Measurements from ENCODE around the gene NUDT13.
"Not testable (repeated sequence)": the region's sequence is repeated elsewhere in the genome, so short reads cannot be mapped to it uniquely, and the experiment has no call there.

Gene NUDT13

DNA sequence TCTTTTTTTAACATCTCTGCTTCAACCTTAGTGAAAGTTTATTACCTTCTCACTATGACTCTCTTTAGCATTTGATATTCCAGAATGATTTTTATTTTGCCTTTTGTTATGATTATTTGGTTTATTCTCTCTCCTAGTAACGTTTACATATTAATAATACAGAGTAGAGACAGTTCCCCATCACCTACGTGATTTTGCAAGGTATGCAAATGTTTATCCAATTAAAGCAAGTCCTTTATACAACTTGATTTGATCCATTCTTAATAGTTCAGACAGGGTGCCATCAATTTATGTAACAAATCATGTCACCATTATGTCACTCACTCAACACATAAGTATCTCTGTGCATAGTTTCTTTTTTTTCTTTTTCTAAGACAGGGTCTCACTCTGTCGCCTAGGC, 31.3 kb downstream of the NUDT13 start:
- H3K27me3 ChIP-seq (ENCODE audit: insufficient read depth, low read length) = no peaks in the 10 kb centered on the region
- H3K27ac ChIP-seq (ENCODE audit: low read length) = no peak overlapping the region
- no peaks in the 10 kb centered on the region for H3K9me3 ChIP-seq (ENCODE audit: insufficient read depth, low read depth, low read length)
- H3K9ac ChIP-seq (ENCODE audit: low read depth, low read length) = no peak overlapping the region
- no peak overlapping the region for H3K4me3 ChIP-seq (ENCODE audit: low read length)
- H3K36me3 ChIP-seq (ENCODE audit: insufficient read depth, low read depth, low read length) = peaks cover 79% of the 10 kb centered on the region
- no peaks in the 10 kb centered on the region for H3K4me1 ChIP-seq (ENCODE audit: insufficient read depth, low read length)

DNA sequence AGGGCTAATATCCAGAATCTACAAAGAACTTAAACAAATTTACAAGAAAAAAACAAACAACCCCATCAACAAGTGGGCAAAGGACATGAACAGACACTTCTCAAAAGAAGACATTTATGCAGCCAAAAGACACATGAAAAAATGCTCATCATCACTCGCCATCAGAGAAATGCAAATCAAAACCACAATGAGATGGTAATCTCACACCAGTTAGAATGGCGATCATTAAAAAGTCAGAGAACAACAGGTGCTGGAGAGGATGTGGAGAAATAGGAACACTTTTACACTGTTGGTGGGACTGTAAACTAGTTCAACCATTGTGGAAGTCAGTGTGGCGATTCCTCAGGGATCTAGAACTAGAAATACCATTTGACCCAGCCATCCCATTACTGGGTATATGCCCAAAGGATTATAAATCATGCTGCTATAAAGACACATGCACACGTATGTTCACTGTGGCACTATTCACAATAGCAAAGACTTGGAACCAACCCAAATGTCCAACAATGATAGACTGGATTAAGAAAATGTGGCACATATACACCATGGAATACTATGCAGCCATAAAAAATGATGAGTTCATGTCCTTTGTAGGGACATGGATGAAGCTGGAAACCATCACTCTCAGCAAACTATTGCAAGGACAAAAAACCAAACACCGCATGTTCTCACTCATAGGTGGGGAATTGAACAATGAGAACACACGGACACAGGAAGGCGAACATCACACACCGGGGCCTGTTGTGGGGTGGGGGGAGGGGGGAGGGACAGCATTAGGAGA, 40.6 kb downstream of the NUDT13 start:
- H3K9me3 ChIP-seq (ENCODE audit: insufficient read depth, low read depth, low read length); H3K27me3 ChIP-seq (ENCODE audit: insufficient read depth, low read length); H3K4me3 ChIP-seq (ENCODE audit: low read length); H3K9ac ChIP-seq (ENCODE audit: low read depth, low read length); H3K27ac ChIP-seq (ENCODE audit: low read length); H3K4me1 ChIP-seq (ENCODE audit: insufficient read depth, low read length): not testable (repeated sequence)
- H3K36me3 ChIP-seq (ENCODE audit: insufficient read depth, low read depth, low read length) = peaks cover 76% of the 10 kb centered on the region

DNA sequence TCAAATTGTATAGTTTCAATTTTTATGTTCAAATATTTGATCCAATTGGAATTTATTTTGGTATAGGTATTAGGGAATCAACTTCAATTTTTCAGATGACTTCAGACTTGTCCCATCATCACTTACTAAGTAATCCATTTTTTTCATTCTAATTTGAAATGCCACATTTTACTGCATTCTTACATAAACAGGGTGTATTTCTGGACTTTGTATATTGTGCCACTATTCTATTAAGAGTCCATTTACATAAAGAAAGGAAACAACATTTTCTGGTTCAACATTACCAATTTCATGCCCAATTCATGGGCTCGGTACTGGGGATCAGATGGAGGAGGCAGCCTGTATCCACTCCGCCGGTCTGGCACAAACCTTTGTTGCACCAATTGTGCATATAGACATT, 41.8 kb downstream of the NUDT13 start:
- H3K4me3 ChIP-seq (ENCODE audit: low read length) = no peak overlapping the region
- no peaks in the 10 kb centered on the region for H3K9me3 ChIP-seq (ENCODE audit: insufficient read depth, low read depth, low read length)
- H3K9ac ChIP-seq (ENCODE audit: low read depth, low read length) = no peak overlapping the region
- no peaks in the 10 kb centered on the region for H3K27me3 ChIP-seq (ENCODE audit: insufficient read depth, low read length)
- no peaks in the 10 kb centered on the region for H3K4me1 ChIP-seq (ENCODE audit: insufficient read depth, low read length)
- no peak overlapping the region for H3K27ac ChIP-seq (ENCODE audit: low read length)
- H3K36me3 ChIP-seq (ENCODE audit: insufficient read depth, low read depth, low read length) = peaks cover 76% of the 10 kb centered on the region

GRCh38 chr10:73156054-73156453, 45.8 kb downstream of the NUDT13 start:
- no peaks in the 10 kb centered on the region for H3K4me1 ChIP-seq (ENCODE audit: insufficient read depth, low read length)
- H3K9ac ChIP-seq (ENCODE audit: low read depth, low read length) = no peak overlapping the region
- no peak overlapping the region for H3K27ac ChIP-seq (ENCODE audit: low read length)
- no peaks in the 10 kb centered on the region for H3K9me3 ChIP-seq (ENCODE audit: insufficient read depth, low read depth, low read length)
- no peak overlapping the region for H3K4me3 ChIP-seq (ENCODE audit: low read length)
- H3K27me3 ChIP-seq (ENCODE audit: insufficient read depth, low read length) = no peaks in the 10 kb centered on the region
- peaks cover 60% of the 10 kb centered on the region for H3K36me3 ChIP-seq (ENCODE audit: insufficient read depth, low read depth, low read length)

GRCh38 chr10:73159038-73159648, 48.9 kb downstream of the NUDT13 start:
- H3K36me3 ChIP-seq (ENCODE audit: insufficient read depth, low read depth, low read length) = peaks cover 57% of the 10 kb centered on the region

GRCh38 chr10:73161079-73161478, 50.8 kb downstream of the NUDT13 start:
- H3K9me3 ChIP-seq (ENCODE audit: insufficient read depth, low read depth, low read length) = no peaks in the 10 kb centered on the region
- H3K27ac ChIP-seq (ENCODE audit: low read length) = no peak overlapping the region
- H3K36me3 ChIP-seq (ENCODE audit: insufficient read depth, low read depth, low read length) = peaks cover 48% of the 10 kb centered on the region
- no peak overlapping the region for H3K9ac ChIP-seq (ENCODE audit: low read depth, low read length)
- no peak overlapping the region for H3K4me3 ChIP-seq (ENCODE audit: low read length)
- no peaks in the 10 kb centered on the region for H3K27me3 ChIP-seq (ENCODE audit: insufficient read depth, low read length)
- H3K4me1 ChIP-seq (ENCODE audit: insufficient read depth, low read length) = no peaks in the 10 kb centered on the region

More at GRCh38 chr10:73159038-73159648, 48.9 kb downstream of the NUDT13 start:
- Histone ChIP-seq H3K4me3 (ENCODE audit: low read length) (no peak overlapping the region), H3K4me1 (ENCODE audit: insufficient read depth, low read length) (no peaks in the 10 kb centered on the region), H3K9ac (ENCODE audit: low read depth, low read length) (no peak overlapping the region), H3K27ac (ENCODE audit: low read length) (no peak overlapping the region), H3K27me3 (ENCODE audit: insufficient read depth, low read length) (no peaks in the 10 kb centered on the region), H3K9me3 (ENCODE audit: insufficient read depth, low read depth, low read length) (no peaks in the 10 kb centered on the region)

DNA sequence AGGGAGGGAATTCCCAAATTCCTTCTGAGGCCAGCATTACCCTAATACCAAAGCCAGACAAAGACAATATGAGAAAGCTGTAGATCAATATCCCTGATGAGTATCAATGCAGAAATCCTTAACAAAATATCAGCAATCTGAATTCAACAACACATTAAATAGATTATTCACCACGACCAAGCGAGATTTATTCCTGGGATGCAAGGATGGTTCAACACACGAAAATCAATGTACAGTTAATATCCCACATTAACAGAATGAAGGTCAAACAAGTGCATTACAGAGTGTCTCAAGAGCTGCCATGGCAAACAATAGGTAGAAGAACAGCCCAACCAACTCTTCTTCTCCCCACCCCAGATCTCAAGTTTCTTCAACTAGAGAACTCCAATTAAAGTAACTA, 51.4 kb downstream of the NUDT13 start:
- Histone ChIP-seq H3K27me3 (ENCODE audit: insufficient read depth, low read length) (no peaks in the 10 kb centered on the region), H3K9me3 (ENCODE audit: insufficient read depth, low read depth, low read length) (no peaks in the 10 kb centered on the region), H3K4me3 (ENCODE audit: low read length) (no peak overlapping the region), H3K4me1 (ENCODE audit: insufficient read depth, low read length) (no peaks in the 10 kb centered on the region), H3K36me3 (ENCODE audit: insufficient read depth, low read depth, low read length) (peaks cover 42% of the 10 kb centered on the region), H3K27ac (ENCODE audit: low read length) (no peak overlapping the region), H3K9ac (ENCODE audit: low read depth, low read length) (no peak overlapping the region)

DNA sequence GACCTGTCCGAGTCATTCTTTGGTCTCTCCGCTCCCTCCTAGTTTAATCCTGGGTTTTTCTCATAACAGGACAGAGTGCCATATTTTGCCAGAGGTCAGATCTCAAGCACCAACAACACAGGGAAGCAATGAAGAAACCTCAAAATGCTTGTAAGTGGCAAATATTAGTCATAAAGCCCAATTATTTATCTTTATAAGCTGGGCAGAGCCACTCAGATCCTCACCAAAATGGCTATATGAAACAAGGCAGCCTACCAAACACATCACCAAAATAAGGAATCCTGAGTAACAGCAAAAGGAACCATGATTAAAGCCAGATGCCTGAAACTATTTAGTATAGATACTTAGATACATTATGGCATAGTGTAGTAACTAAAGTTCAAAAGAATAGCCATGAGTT, 52.8 kb downstream of the NUDT13 start:
- Histone ChIP-seq H3K9ac (ENCODE audit: low read depth, low read length) (no peak overlapping the region), H3K9me3 (ENCODE audit: insufficient read depth, low read depth, low read length) (no peaks in the 10 kb centered on the region), H3K36me3 (ENCODE audit: insufficient read depth, low read depth, low read length) (peaks cover 36% of the 10 kb centered on the region), H3K27ac (ENCODE audit: low read length) (no peak overlapping the region), H3K4me1 (ENCODE audit: insufficient read depth, low read length) (no peaks in the 10 kb centered on the region), H3K27me3 (ENCODE audit: insufficient read depth, low read length) (no peaks in the 10 kb centered on the region), H3K4me3 (ENCODE audit: low read length) (no peak overlapping the region)

- Histone ChIP-seq H3K4me3 (ENCODE audit: low read length) (peak overlapping the region; percentile 93), H3K36me3 (ENCODE audit: insufficient read depth, low read depth, low read length) (peaks cover 22% of the 10 kb centered on the region), H3K9me3 (ENCODE audit: insufficient read depth, low read depth, low read length) (no peaks in the 10 kb centered on the region), H3K27ac (ENCODE audit: low read length) (no peak overlapping the region), H3K27me3 (ENCODE audit: insufficient read depth, low read length) (no peaks in the 10 kb centered on the region), H3K9ac (ENCODE audit: low read depth, low read length) (peak overlapping the region; percentile 92; the same call in 1 of the 2 replicates), H3K4me1 (ENCODE audit: insufficient read depth, low read length) (no peaks in the 10 kb centered on the region)
Observed at GRCh38 chr10:73166972-73167371, 56.7 kb downstream of the NUDT13 start.

DNA sequence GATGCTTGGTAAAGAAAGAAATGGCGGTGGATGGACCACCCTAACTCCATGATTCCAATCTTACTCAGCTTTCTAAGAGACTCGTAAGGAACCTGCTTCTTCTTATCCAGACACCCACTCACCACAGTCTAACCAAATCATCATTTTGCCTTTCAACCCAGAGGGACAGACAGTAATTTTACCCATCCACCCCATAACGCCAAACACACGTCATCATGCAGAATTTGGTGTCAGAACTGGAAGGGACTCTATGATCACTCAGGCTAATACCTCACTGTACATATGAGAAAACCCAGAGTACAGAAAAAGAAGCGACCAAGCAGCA, 57.2 kb downstream of the NUDT13 start:
- peak overlapping the region; percentile 92 for H3K9ac ChIP-seq (ENCODE audit: low read depth, low read length)
- no peak overlapping the region for H3K27ac ChIP-seq (ENCODE audit: low read length)
- H3K9me3 ChIP-seq (ENCODE audit: insufficient read depth, low read depth, low read length) = no peaks in the 10 kb centered on the region
- no peaks in the 10 kb centered on the region for H3K27me3 ChIP-seq (ENCODE audit: insufficient read depth, low read length)
- H3K4me3 ChIP-seq (ENCODE audit: low read length) = peak overlapping the region; percentile 93
- no peaks in the 10 kb centered on the region for H3K4me1 ChIP-seq (ENCODE audit: insufficient read depth, low read length)
- H3K36me3 ChIP-seq (ENCODE audit: insufficient read depth, low read depth, low read length) = peaks cover 18% of the 10 kb centered on the region

DNA sequence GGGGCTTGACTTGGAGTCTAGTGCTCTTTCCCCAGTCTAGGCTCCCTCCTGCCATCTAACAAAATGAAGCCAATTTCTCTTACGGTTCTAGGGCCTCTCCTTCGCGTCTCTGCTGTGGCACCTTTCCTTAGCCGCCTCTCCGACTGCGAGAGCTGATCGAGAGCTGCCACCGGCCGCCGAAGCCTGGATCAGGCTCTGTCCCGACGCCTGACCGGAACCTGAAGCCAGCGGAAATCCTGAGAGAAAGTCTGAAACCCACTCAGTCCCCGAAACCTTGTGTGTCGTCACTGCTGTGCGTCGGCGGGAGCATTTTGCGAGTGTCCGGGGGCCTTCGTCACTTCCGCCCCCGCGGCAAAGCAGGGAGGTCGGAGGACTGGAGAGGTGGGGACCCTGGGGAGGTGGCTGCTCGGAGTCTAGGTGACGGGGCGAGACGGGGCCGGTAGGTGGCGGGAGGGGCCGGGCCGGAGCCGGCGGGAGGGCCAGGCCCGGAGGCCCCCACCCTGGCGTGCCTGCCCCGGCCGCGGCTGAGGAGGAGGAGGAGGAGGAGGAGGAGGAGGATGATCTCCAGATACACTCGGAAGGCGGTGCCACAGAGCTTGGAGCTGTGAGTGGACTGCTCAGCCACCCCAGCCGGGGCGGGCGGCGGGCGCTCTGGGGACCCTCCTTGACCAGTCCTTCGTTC, 57.7 kb downstream of the NUDT13 start, which contains the start of the genes ECD and FAM149B1:
Gene ECD (minus strand): TSS at position 226 of the 682 bp plus-strand sequence. CDS start 4,071 bp downstream, outside the sequence.
Gene FAM149B1 (plus strand): TSS at position 337 of the 682 bp plus-strand sequence. CDS start 221 bp downstream, at position 558.
- Histone ChIP-seq H3K4me1 (ENCODE audit: insufficient read depth, low read length) (no peaks in the 10 kb centered on the region), H3K9ac (ENCODE audit: low read depth, low read length) (peak within 1 kb of the TSS; percentile 92), H3K4me3 (ENCODE audit: low read length) (peak within 1 kb of the TSS; percentile 93), H3K27me3 (ENCODE audit: insufficient read depth, low read length) (no peaks in the 10 kb centered on the region), H3K36me3 (ENCODE audit: insufficient read depth, low read depth, low read length) (peaks cover 13% of the 10 kb centered on the region), H3K9me3 (ENCODE audit: insufficient read depth, low read depth, low read length) (no peaks in the 10 kb centered on the region), H3K27ac (ENCODE audit: low read length) (peak within 1 kb of the TSS; percentile 91)

- Histone ChIP-seq H3K9me3 (ENCODE audit: insufficient read depth, low read depth, low read length) (no peaks in the 10 kb centered on the region), H3K27ac (ENCODE audit: low read length) (peak overlapping the region; percentile 91), H3K36me3 (ENCODE audit: insufficient read depth, low read depth, low read length) (peaks cover 8% of the 10 kb centered on the region; the same call in 1 of the 2 replicates), H3K4me1 (ENCODE audit: insufficient read depth, low read length) (no peaks in the 10 kb centered on the region), H3K9ac (ENCODE audit: low read depth, low read length) (peak overlapping the region; percentile 92), H3K4me3 (ENCODE audit: low read length) (peak overlapping the region; percentile 93), H3K27me3 (ENCODE audit: insufficient read depth, low read length) (no peaks in the 10 kb centered on the region)
Observed at GRCh38 chr10:73168465-73168803, 58.2 kb downstream of the NUDT13 start.
